NCI-H2107 (cell line): ENCODE data around the gene CPNE2.
"Not testable (repeated sequence)": the region's sequence is repeated elsewhere in the genome, so short reads cannot be mapped to it uniquely, and the experiment has no call there.

Experiments
- DNase-seq: peaks from one replicate; lab custom pipeline; 2025; lab: John Stamatoyannopoulos, UW

The CPNE2 gene

DNA sequence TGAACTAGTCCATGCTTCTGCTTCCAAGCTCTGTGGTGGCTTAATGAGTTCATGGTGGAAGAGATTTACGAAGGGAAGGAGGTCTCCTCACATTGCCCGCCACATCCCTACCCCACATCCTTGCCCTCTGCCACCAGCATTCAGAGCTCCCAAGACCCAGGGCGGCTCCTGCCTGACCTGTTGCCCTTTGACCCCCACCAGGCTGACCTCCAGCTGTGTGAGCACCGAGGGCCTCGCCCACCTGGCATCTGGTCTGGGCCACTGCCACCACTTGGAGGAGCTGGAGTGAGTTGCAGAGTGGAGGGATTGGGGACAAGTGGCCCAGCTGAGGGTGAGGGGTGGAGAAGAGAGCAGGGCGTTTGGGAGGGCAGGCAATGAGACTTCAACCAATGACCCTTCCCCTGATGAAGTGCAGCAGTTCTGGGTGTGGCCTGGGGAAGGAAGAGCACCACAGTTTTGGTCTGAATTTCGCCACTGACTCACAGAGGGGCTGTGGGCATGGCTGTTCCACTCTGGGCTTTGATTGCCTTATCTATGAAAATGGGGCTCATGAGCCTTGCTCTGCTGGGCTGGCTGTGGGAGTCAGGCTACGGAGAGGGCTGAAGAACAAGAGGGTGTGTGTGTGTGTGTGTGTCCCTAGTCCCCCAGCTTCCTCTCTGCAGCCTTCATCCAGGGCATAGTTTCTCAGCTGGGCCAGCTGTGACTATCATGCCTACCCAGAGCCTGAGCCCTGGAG is 22.6 kb upstream of the CPNE2 start:
- DNase-seq = no peak

DNA sequence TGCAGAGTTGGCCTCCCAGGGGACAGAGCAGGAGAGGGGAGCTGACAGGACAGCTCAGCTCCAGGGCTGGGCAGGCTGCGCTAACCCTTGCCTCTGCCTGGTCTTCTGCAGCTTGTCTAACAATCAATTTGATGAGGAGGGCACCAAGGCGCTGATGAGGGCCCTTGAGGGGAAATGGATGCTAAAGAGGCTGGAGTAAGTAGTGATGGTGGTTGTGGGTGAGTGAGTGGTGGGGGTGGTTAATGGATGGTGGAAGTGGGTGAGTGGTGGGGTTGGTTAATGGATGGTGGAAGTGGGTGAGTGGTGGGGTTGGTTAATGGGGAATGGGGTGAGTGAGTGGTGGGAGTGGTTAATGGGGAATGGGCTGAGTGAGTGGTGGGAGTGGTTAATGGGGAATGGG is 22.0 kb upstream of the CPNE2 start:
- no peak for DNase-seq

DNA sequence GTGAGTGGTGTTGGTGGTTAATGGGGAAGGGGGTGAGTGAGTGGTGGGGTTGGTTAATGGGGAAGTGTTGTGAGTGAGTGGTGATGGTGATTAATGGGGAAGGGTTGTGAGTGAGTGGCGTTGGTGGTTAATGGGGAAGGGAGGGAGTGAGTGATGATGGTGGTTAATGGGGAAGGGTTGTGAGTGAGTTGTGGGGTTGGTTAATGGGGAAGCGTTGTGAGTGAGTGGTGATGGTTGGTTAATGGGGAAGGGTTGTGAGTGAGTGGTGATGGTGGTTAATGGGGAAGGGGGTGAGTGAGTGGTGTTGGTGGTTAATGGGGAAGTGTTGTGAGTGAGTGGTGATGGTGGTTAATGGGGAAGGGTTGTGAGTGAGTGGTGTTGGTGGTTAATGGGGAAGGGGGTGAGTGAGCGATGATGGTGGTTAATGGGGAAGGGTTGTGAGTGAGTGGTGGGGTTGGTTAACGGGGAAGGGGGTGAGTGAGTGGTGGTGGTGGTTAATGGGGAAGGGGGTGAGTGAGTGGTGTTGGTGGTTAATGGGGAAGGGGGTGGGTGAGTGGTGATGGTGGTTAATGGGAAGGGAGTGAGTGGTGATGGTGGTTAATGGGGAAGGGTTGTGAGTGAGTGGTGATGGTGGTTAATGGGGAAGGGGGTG is 21.2 kb upstream of the CPNE2 start:
- DNase-seq = not testable (repeated sequence)

DNA sequence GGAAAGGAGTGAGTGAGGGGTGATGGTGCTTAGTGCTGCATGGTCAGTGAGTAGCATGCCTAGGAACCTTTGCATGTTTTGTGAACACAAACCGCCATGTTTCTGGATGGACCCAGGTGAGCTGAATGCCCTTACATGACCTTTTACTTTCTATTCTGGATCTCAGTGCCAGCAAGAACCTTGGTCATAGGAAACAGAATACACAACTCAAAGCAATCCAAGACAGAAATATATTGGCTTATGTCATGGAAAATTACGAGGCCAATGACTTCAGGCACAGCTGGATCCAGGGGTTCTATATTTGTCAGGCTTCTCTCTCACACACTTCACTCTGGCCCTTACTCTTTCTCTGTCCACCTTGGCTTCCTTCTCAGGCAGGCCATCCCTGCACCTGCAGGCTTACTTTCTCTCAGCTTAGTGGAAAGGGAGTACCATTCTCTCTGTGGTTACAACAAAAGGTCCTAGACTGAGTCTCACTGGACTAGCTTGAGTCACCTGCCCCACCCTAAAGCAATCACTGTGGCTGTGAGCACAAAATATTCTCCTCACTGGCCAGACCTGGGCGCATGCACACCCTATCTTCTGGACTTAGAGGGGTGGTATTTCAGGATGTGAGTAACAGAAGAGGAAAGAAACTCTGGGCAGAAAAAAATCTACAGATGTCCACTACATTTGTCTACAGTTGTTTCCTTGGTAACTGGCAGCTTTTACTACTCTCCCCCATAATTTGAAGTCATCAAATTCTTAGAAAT is 20.4 kb upstream of the CPNE2 start:
- DNase-seq = no peak

DNA sequence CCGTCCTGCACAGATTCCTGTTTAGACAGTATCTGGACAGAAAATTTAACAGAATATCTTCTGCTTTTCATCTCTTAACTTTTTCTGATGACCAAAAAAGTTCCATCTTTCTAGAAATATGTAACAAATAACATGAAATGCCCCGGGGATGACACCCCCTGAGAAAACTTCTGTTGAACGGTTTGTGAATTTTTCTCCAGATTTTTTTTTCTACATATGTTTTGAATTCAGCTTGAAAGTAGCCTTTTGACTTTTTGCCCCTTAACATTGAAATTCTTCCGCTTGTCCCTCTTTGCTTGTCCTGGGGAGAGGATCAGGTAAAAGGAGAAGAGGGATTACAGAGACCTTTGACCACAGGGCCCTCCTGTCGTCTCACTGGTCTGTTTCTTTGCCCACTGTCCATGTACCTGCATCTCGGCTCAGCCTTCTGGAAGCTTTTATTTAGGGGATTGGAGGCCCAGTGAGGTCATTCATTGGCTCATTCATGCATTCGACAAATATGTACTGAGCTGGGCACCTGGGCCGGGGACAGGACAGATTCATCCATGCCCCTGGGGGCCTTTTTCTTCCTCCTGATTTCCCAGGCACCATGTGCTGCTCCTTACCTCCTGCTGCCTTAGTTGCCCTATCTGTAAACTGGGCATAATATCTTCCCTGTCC is 19.6 kb upstream of the CPNE2 start:
- DNase-seq = no peak

DNA sequence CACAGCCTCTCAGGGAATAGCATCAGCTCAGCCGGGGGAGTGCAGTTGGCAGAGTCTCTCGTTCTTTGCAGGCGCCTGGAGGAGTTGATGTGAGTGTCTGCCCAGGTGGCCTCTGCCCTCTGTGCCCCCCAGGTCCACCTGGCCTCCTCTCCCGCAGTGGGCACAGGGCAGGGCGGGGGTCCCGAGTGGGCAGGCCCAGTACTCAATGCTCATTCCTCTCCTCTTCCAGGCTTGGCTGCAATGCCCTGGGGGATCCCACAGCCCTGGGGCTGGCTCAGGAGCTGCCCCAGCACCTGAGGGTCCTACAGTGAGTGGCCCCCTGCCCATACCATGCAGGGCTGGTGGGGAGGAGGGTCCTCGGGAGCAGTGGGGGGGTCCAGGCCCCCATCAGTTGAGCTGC is 14.7 kb upstream of the CPNE2 start:
- no peak for DNase-seq

DNA sequence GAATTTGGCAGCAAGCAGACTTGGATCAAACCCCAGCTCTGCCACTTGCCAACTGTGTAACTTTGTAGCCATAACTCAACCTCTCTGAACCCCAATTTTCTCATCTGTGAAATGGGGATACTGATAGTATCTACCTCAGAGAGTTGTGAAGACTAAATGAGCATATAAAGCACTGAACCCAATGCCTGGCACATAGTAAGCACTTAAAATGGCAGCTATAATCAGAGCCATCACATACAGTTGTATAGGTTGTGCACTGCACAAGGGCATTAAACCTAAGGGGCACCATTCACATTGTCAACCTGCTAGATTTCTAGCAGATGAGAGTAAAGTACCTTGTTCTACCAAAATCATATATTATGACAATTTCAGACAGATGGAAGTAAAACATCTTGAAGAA is 10.6 kb upstream of the CPNE2 start:
- DNase-seq = no peak

DNA sequence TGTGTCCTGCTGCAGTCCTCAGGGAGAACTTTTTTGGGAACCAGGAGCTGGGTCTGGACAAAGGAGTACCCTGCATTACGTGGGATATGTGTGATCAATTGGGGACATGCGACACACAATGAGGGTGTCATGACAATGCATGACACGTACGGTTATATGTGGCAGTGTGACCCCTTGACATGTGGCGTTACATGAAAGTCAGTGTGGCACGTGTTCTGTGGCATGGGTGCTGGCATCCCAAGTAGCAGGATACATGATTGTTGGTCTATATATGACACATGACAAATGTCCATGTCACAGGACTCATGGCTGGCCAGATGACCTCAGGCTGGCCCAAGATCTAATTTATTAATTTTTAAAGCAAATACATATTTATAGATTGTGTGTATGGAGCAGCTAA is 9.7 kb upstream of the CPNE2 start:
- no peak for DNase-seq

DNA sequence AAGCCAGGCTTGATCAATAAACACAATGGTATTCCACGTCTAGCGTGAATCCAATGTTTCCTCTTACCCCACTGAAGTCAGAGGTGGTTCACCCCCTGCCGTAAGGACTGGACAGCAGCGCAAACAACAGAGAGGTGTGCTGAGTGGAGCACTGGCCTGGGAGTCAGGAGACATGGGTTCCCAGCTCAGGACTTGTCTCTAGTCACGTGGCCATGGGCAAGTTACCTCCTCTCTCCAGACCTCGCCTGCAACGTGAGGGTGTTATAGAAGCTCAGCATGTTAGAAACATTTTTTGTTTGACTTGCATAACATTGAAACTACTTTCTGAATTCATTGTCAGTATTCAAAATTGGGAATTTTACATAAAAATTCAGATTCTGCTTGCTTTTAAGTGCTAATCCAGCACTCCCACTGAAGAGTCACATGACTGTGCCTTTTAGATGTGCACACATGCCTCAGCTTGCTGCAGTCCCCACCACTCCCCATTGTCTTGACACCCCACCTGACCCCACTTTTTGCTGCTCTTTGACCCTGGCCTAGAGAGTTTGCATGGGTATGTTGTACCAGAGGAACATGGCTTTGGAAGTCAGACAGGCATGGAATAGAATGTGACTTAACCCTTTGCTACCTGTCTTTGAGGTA is 8.8 kb upstream of the CPNE2 start:
- DNase-seq = no peak

DNA sequence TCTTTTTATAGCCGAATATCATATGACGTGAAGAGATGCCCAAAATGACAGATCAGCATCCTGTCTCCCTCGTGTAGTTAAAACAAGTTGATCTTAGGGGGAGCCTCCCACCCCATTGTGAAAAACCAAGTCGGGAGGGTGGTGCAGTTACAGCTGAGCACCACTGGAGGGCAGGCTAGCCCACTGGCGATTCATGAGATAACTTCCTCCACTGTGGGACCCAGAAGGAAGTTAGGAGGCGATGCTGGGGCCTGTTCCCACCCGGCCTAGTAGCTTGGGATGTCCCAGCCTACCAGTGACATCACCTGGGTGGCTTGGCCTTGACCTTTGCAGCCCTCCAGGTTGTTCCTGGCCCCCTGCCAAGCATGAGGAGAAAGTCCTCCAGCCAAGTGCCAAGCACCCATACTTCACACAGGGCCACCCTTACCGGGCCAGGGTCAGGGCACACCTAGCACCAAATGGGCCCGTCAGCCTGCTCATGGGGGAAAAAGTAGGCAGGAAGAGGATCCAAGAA is 8.1 kb upstream of the CPNE2 start:
- peak; percentile 26 for DNase-seq

DNA sequence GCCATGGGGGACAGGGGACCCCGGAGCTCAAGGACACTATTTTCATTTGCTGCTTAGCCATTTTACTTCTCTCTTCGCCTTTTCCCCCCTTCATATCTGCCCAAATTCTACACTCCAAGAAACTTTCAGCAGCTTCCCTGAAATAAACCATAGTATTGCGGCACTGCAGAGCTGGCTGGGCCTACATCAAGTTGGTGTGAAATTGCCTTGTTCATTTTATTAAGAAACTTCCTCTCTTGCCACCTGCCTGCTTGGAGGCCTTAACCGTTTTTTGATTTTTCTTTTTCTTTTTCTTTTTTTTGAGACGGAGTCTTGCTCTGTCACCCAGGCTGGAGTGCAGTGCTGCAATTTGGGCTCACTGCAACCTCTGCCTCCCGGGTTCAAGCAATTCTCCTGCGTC is 7.4 kb upstream of the CPNE2 start:
- no peak for DNase-seq

DNA sequence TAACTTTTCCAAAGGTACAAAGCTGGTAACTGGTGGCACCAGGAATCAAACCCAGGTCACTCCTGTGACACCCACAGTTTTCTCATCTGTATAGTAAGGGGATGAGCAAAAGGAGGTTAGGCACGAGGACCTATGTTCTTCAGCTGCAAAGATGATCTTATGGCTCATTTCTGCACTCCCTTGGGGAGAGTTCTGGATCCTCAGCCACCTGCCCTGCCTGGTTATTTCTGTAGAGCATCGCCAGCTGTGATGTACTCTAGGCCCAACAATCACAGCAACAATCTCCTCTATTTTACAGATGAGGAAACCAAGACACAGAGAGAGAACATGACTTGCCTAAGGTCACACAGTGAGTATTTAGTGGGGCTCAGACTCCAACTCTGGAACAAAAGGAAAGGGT is 5.4 kb upstream of the CPNE2 start:
- no peak for DNase-seq

DNA sequence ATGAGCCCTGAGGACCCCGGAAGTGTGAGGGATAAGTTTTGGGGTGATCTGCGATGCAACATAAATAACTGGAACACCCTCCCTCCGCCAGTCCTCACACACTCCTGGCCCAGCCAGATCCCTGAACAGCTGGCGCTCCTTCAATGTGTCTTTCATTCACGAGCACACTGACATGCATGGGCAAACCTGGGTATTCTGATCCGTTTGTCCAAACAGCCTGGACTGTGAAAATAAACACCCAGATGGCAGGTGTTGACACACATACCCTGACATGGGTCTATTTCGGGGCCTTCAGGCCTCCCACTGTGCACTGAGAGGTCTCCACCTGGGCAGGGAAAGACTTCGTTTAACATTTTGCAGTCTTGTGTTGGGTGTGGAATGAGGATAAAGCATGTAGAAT is 3.0 kb upstream of the CPNE2 start:
- peak; percentile 59 for DNase-seq

DNA sequence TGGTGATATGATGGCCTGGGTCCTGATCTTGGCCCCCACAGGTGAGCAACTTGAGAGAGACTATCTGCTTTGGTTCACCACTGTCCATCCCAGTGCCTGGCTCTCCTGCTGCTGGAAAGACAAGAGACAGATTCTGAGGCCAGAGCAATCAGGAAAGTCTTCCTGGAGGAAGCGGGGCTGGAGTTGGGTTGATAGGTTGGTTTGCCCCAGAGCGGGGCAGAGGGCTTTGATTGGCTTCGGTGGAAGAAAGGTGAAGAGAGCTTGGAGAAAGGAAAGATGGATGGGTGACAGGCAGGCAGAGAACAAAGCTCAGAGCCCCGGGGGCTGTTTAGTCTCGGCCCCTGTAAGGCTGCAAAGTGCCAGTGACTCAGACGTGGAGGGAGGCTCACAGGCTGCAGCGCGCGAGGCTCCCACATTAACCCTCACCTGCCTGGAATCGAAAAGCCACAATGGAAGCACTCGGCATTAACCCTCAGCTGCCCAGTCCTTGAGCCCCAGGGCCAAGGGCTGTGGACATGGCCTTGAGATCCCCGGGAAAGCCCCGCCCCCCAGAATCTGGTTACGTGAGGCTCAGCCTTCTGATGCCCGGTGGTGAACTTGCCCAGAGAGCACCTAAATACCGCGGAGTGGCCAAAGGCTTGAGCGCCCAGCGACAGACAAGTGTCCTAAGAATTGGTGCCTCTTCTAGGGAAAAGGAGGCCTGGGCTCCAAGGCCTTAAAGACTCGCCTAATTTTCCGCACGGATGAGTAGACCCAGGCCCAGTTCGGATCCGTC is 996 bp upstream of the CPNE2 start:
- no peak for DNase-seq

DNA sequence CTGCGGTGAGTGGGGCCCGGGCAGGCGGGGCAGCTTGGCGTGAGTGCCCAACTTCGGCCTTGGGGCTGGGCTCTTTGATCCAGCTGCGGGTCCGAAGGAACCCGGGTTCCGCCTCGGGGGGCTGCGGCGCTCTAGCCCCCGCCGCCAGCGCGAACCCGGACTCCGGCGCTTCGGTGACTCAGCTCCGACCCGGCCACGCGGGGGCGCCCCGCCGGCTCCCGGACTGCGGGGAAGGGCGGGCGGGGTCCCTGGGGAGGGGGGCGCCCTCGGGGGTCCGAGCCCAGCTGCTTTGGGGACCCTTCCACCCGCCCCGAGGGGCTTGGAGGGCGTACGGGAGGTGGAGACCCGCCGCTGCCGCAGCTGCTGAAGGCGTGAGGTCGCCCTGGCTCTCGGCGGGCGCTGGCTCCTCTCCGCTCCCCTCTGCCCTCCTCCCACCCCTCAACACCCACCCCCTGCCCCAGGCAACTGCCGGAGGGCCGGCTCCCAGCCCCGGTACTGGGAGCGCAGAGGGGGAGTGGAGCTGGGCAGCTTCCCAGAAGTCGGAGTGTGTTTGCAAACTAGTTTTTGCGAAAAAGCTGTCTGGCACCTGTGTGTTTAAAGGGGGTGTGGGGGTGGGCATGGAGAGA is 516 bp downstream of the CPNE2 start:
- no peak for DNase-seq

DNA sequence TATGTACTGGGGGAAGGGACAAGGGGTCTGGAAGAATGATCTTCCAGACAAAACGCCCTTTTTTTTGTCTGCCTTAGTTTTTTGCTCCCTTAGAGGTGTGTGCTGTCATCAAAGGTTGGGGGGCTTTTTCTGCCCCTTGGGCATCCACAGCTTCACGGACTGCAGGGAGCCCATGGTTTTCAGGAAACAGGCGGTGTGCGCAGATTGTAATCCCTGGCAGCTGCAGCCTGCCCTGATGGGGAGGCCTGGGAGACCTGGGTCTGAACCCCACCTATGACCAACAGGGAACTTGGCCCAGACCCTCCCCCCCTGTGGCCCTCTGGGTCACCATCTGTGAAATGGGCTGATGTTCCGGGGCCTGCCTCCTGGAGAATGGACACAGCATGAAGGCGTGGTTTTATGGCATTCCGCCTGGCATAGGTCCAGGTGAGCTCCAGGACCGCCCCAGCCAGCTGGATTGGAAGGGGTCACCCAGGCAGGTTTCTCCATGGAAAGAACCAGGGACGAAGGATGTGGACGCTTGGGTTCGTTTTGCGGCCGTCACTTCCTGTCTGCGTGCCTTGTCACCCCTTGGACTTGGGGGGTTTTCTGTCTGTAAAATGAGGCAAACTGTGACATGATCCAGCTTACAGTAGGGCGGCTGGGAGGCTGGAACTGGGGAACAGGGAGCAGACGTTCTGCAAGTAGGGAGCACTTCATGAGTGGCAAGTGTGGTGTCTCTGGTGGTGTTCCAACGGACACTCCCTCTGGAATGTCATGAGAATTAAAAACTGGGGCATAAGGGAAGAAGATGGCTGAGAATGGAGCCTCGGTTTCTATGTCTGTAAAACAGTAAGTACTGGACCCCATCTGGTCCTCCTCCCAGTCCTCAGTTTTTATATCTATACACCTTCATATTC is 1.5 kb downstream of the CPNE2 start:
- DNase-seq = no peak

DNA sequence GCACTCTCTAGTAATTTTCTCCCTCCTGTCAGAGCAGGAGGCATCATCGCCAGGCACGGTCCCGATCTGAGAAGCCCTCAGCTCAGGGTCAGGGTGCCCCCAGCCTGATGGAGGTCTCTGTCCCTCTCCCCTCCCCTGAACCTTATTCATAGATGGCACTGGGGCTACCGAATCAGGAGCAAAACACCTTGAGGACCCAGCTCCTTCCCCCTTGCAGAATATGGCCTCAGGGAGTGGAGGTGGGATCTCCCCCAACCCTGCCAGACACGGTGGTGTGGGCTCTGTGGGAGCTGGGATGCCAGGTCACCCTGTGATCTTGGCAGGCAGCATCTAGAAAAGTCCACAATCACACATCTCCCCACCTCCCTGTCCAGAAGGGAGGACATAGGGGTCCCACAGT is 2.5 kb downstream of the CPNE2 start:
- DNase-seq = no peak

DNA sequence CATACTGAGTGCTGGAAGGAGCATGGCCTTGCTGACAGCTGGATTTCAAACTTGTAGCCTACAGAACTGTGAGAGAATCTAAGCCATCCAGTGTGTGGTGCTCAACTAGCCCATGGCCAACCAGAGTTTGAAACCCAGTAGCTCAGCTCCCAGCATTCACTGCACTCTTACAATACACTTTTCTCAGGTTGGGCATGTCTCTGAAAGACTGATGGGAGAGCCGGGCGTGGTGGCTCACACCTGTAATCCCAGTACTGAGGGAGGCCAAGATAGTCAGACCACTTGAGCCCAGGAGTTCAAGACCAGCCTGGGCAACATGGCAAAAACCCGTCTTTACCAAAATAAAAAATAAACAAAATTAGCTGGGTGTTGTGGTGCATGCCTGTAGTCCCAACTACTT is 3.8 kb downstream of the CPNE2 start:
- no peak for DNase-seq

DNA sequence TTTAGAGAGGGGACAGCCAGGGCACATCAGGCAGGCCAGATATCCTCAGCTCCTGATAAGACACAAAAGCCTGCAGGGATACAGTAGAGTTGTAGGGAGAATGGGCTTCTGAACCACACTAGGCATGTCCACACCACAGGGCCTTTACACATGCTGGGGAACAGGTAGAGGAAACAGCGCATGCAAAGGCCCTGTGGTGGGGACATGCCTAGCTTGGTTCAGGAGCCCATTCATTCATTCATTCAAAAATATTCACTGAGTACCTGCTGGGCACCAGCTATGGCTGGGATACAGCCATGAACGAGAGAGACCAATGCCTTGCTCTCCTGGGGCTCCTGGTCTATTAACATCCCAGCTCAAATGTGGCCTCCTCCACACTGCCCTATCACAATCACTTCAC is 4.4 kb downstream of the CPNE2 start:
- no peak for DNase-seq
